ENCODE results near the gene PDE6G. TPM values are rescaled to one million over a fixed set of nuclear protein-coding genes. Genes with fewer than 3 reads are reported as not detected.
"Not testable (repeated sequence)": the region's sequence is repeated elsewhere in the genome, so short reads cannot be mapped to it uniquely, and the experiment has no call there.

Gene PDE6G
- total RNA-seq, 1 donor from 2014 or later: 1.2 TPM

DNA sequence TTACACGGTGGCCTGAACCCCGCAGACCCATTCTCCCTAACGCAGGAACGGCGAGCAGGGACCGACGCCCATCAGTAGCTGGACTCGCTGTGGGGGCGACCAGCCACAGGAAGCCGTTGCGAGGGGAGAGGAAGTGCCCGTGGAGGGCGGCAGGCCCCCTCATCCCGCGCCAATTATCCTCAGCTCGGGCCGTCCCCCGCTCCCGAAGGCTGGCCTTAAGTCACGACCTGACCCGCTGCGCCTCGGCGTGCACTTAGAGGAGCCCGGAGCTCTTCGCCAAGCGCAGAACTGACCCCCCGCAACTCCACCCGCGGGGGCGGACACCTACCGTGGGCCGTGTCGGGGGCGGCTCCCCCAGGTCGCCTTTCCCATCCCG is 26.9 kb upstream of the PDE6G start:
- POLR2A ChIA-PET: interaction anchor here (0.6 to 3.1 kb wide), 19 partner anchors 8 to 1228 kb away, joined by 3 to 39 read pairs (median 4); partner anchors contain the start of genes ARHGDIA, CCDC137, CEP131 and DUS1L
- no peaks in the 10 kb centered on the region for H3K9me3 Mint-ChIP-seq
- ATAC-seq (ENCODE audit: low read depth) (peak; percentile 13), DNase-seq (no peak)
- peak overlapping the region; percentile 53 for H3K27ac Mint-ChIP-seq
- TF ChIP-seq, protein P1, sequence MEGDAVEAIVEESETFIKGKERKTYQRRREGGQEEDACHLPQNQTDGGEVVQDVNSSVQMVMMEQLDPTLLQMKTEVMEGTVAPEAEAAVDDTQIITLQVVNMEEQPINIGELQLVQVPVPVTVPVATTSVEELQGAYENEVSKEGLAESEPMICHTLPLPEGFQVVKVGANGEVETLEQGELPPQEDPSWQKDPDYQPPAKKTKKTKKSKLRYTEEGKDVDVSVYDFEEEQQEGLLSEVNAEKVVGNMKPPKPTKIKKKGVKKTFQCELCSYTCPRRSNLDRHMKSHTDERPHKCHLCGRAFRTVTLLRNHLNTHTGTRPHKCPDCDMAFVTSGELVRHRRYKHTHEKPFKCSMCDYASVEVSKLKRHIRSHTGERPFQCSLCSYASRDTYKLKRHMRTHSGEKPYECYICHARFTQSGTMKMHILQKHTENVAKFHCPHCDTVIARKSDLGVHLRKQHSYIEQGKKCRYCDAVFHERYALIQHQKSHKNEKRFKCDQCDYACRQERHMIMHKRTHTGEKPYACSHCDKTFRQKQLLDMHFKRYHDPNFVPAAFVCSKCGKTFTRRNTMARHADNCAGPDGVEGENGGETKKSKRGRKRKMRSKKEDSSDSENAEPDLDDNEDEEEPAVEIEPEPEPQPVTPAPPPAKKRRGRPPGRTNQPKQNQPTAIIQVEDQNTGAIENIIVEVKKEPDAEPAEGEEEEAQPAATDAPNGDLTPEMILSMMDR (IDR thresholded peaks at IDR 0.05): no peak
- H3K36me3 Mint-ChIP-seq (ENCODE audit: low read depth): peaks cover 40% of the 10 kb centered on the region
- H3K27me3 Mint-ChIP-seq: no peaks in the 10 kb centered on the region
- peaks cover 34% of the 10 kb centered on the region for H3K4me1 Mint-ChIP-seq
- intact Hi-C loops (cut with micrococcal nuclease): loop anchor here (1.0 to 5.0 kb wide), 5 partner anchors 17 to 774 kb away; partner anchors contain the start of genes CCDC137, MRPL12, NARF and NPLOC4
- H3K4me3 Mint-ChIP-seq: peak overlapping the region; percentile 95
- CTCF ChIA-PET: interaction anchor here (0.9 to 1.8 kb wide), 3 partner anchors 11 to 20 kb away, joined by 3 to 5 read pairs (median 3); partner anchors contain the start of gene MRPL12

DNA sequence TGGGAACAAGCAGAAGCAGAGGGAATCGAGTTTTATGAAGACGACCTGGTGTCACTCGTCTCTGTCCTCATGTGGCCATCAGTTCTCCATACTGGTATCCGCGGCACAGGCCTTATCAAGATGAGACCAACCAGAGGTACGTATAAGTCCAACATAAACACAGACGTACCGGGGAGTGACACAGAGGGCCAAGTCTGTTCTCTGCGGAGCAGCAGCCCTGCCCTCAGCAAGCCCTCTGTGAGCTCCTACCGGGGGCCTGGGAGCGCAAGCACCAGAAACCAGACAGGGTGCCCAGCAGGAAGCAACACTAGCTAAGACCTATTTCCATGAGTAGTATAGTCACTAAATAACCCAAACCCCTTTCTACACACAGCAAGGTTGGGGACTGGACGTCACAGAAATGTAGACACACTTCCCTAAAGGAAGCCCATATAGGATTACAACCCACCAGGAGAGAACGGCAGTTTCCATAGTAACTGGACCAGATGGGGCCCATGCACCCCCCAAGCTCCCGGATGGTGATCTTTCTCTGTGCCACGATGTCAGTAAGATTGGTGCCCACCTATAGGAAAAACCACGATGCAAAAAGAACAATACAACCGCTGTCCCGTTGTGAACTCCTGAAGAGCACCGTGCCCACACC is 26.3 kb upstream of the PDE6G start:
- Mint-ChIP-seq H3K4me1 (peaks cover 34% of the 10 kb centered on the region), H3K9me3 (no peaks in the 10 kb centered on the region), H3K36me3 (ENCODE audit: low read depth) (peaks cover 37% of the 10 kb centered on the region), H3K27ac (peak overlapping the region; percentile 53), H3K27me3 (no peaks in the 10 kb centered on the region), H3K4me3 (peak overlapping the region; percentile 95)
- POLR2A ChIA-PET: interaction anchor here (1.0 to 3.1 kb wide), 6 partner anchors 8 to 1228 kb away, joined by 3 to 39 read pairs (median 9); partner anchors contain the start of genes CCDC137, MRPL12, OXLD1 and P4HB
- TF ChIP-seq, protein P1 (IDR thresholded peaks at IDR 0.05): no peak
- intact Hi-C loops (cut with micrococcal nuclease): loop anchor here (1.0 to 5.0 kb wide), 5 partner anchors 16 to 775 kb away; partner anchors contain the start of genes CCDC137, MRPL12, NARF and NPLOC4
- no peak for DNase-seq
- CTCF ChIA-PET: interaction anchor here (0.9 to 1.8 kb wide), 3 partner anchors 10 to 20 kb away, joined by 3 to 5 read pairs (median 3); partner anchors contain the start of gene MRPL12
- ATAC-seq (ENCODE audit: low read depth): no peak

DNA sequence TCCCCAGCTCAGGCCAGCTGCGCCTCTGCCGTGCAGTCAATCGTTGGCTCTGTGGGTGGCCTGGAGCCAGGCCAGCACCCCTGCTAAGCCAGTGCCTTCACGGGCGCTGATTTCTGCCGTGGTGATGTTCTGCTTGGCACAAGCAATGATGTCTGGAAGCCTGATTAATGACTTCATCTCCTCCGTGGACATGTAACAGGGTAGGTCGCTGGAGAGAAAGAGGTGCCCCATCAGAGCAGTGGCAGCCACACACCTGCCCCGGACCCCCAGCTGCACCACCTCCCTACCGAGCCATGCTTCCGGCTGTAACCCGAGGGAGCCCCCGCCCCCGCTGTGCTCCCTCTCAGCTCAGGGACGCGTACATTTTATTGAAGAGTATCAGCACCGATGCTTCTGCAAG is 25.3 kb upstream of the PDE6G start:
- intact Hi-C loops (cut with micrococcal nuclease): loop anchor here (5.0 kb wide), 1 partner anchor 776 kb away; the partner anchor contains the start of gene NARF
- Mint-ChIP-seq H3K27ac (no peak overlapping the region), H3K27me3 (no peaks in the 10 kb centered on the region), H3K4me1 (peaks cover 32% of the 10 kb centered on the region), H3K9me3 (no peaks in the 10 kb centered on the region), H3K36me3 (ENCODE audit: low read depth) (peaks cover 28% of the 10 kb centered on the region), H3K4me3 (peak overlapping the region; percentile 11)
- POLR2A ChIA-PET: interaction anchor here (3.1 kb wide), 1 partner anchor 16 kb away, joined by 26 read pairs; the partner anchor contains the start of genes CCDC137 and OXLD1
- ATAC-seq (ENCODE audit: low read depth) (no peak), DNase-seq (no peak)
- CTCF ChIA-PET: no interaction called here
- TF ChIP-seq, protein P1 (IDR thresholded peaks at IDR 0.05): no peak

DNA sequence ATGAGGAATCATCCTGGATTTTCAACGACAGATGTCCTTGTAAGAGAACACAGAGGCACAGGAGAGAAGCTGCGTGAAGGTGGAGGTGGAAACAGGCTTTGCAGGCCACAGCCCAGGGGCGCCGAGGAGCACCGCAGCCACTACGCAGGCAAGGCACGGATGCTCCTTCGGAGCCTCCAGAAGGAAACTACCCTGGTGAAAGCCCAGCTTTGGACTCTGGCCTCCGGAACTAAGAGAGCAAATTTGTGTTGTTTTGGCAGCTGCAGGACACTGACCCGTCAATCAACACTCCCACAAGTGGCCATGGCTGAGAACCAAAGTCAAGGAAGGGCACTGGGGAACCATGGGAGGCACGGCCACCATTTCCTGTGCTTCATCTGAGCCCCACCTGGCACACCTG is 23.8 kb upstream of the PDE6G start:
- POLR2A ChIA-PET: interaction anchor here (0.7 kb wide), 2 partner anchors 120 to 424 kb away, joined by 6 to 7 read pairs; no protein-coding TSS in a partner anchor
- CTCF ChIA-PET: no interaction called here
- H3K4me1 Mint-ChIP-seq: peaks cover 28% of the 10 kb centered on the region
- no peak overlapping the region for H3K27ac Mint-ChIP-seq
- intact Hi-C loops (cut with micrococcal nuclease): loop anchor here (5.0 kb wide), 1 partner anchor 777 kb away; the partner anchor contains the start of gene NARF
- no peaks in the 10 kb centered on the region for H3K27me3 Mint-ChIP-seq
- no peak overlapping the region for H3K4me3 Mint-ChIP-seq
- H3K36me3 Mint-ChIP-seq (ENCODE audit: low read depth): peaks cover 16% of the 10 kb centered on the region
- DNase-seq (no peak), ATAC-seq (ENCODE audit: low read depth) (no peak)
- H3K9me3 Mint-ChIP-seq: no peaks in the 10 kb centered on the region
- TF ChIP-seq, protein P1 (IDR thresholded peaks at IDR 0.05): no peak

DNA sequence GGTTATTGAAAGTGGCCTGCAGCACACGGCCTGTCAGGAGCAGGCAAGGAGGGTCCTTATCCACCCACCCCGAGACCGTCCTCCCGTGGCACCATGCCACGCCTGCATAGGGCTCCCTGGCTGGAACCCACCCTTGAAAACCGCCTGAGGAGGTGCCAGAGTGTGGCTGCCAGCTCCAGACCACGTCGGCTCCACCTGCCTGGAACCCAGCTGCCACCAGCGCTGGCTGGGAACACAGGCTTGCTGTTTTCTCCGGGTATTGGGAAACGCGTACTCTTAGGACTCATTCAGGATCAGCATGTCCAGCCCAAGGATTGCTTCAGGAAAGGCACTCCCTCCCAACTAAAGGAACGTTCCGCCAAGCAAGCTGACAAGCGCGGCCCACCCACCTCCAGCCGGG is 20.6 kb upstream of the PDE6G start:
- no peaks in the 10 kb centered on the region for H3K27me3 Mint-ChIP-seq
- H3K4me1 Mint-ChIP-seq: peaks cover 8% of the 10 kb centered on the region
- H3K4me3 Mint-ChIP-seq: no peak overlapping the region
- POLR2A ChIA-PET: interaction anchor here (0.7 kb wide), 1 partner anchor 1100 kb away, joined by 4 read pairs; no protein-coding TSS in a partner anchor
- ATAC-seq (ENCODE audit: low read depth) (no peak), DNase-seq (no peak)
- no peaks in the 10 kb centered on the region for H3K9me3 Mint-ChIP-seq
- TF ChIP-seq, protein P1 (IDR thresholded peaks at IDR 0.05): no peak
- H3K36me3 Mint-ChIP-seq (ENCODE audit: low read depth): peaks cover 35% of the 10 kb centered on the region
- H3K27ac Mint-ChIP-seq: no peak overlapping the region
- CTCF ChIA-PET: no interaction called here
- intact Hi-C loops (cut with micrococcal nuclease): no loop called here

DNA sequence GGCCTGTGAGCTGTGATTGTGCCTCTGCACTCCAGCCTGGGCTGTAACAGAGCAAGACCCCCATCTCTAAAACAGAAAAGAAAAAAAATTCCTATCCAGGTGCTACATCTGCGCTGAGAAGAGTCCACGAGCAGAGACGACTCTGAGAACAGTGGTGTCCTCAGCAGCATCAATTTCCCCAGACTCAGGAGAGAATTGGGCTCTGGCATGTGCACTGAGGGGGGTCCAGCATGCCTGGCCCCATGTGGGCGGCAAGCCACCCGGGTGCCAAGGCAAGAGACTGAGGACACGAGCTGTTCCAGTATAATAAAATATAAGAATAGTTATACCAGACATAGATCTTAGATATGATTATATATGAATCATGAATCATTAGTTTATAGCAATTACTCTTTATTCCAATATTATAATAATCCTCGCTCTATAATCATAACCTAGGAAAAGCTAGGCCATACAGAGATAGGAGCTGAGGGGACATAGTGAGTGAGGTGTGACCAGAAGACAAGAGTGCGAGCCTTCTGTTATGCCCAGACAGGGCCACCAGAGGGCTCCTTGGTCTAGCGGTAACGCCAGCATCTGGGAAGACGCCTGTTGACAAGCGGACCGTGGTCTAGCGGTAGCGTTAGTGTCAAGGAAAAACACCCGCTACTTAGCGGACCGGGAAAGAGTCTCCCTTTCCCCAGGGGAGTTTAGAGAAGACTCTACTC is 19.3 kb upstream of the PDE6G start:
- H3K27me3 Mint-ChIP-seq; intact Hi-C loops (cut with micrococcal nuclease): not testable (repeated sequence)

More for the DNA sequence above, 19.3 kb upstream of the PDE6G start:
- ChIA-PET CTCF (interaction anchor here (0.8 to 1.2 kb wide), 3 partner anchors 10 to 179 kb away, joined by 3 to 4 read pairs (median 4); no protein-coding TSS in a partner anchor), POLR2A (interaction anchor here (0.7 to 2.3 kb wide), 4 partner anchors 8 to 197 kb away, joined by 4 to 15 read pairs (median 7); partner anchors contain the start of genes ARHGDIA, ARL16, CCDC137 and HGS)
- ATAC-seq (ENCODE audit: low read depth); H3K4me3 Mint-ChIP-seq; H3K9me3 Mint-ChIP-seq; DNase-seq; H3K4me1 Mint-ChIP-seq; H3K27ac Mint-ChIP-seq: not testable (repeated sequence)
- H3K36me3 Mint-ChIP-seq (ENCODE audit: low read depth): peaks cover 41% of the 10 kb centered on the region
